Measurements from ENCODE around the gene MAP1S.

DNA sequence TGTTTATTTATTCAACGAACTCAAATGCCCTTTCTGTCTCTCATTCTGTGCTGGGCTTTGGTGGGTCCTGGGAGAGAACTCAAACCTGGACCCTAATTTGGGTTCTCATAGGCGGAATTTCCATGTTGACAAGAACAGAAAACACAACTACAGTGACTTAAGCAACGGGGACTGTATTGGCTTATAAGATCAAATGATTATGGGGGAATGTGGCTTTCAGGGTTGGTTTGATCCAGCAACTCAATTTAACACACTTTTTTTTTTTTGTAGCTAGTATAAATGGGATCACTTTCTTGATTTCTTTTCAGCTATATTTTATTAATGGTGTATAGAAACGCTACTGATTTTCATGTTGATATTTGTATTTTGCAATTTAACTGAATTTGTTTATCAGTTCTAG lies 41.9 kb downstream of the MAP1S start:
- TF ChIP-seq EP300 (IDR thresholded peaks at IDR 0.05) (no peak), POLR2A (IDR thresholded peaks at IDR 0.05) (no peak)

All from tibial nerve (tissue), 3 donors.